GM06990 (cell line): Measurements from ENCODE around the gene CLUH.
A peak's percentile ranks its signal among the peaks of the same experiment; 100 is the strongest.

Source experiments
- DNase-seq: peaks from one replicate; pipeline ENCODE4 v3.0.0-alpha.2; 2011; ENCODE audit not compliant: insufficient read length; ENCODE audit errors: extremely low read depth
- H3K27me3 ChIP-seq: replicated peaks from 2 replicates; pipeline ENCODE4 v1.6.0; 2011; ENCODE audit warnings: low read length; ENCODE audit not compliant: control insufficient read depth, insufficient read depth
- H3K36me3 ChIP-seq: 2 replicates; pipeline ENCODE4 v1.5.1; 2011; ENCODE audit warnings: low read length; ENCODE audit not compliant: control insufficient read depth, insufficient read depth
- H3K4me3 ChIP-seq: replicated peaks from 2 replicates; pipeline ENCODE4 v1.5.1; 2011; ENCODE audit warnings: low read depth, mild to moderate bottlenecking, control low read depth, low read length
- TF ChIP-seq, protein P1 (sequence below): IDR thresholded peaks from 2 replicates; pipeline ENCODE4 v1.5.1; 2011; ENCODE audit warnings: low read length, control low read depth, mild to moderate bottlenecking, inconsistent platforms; ENCODE audit not compliant: insufficient read depth, poor library complexity, severe bottlenecking

The CLUH gene

DNA sequence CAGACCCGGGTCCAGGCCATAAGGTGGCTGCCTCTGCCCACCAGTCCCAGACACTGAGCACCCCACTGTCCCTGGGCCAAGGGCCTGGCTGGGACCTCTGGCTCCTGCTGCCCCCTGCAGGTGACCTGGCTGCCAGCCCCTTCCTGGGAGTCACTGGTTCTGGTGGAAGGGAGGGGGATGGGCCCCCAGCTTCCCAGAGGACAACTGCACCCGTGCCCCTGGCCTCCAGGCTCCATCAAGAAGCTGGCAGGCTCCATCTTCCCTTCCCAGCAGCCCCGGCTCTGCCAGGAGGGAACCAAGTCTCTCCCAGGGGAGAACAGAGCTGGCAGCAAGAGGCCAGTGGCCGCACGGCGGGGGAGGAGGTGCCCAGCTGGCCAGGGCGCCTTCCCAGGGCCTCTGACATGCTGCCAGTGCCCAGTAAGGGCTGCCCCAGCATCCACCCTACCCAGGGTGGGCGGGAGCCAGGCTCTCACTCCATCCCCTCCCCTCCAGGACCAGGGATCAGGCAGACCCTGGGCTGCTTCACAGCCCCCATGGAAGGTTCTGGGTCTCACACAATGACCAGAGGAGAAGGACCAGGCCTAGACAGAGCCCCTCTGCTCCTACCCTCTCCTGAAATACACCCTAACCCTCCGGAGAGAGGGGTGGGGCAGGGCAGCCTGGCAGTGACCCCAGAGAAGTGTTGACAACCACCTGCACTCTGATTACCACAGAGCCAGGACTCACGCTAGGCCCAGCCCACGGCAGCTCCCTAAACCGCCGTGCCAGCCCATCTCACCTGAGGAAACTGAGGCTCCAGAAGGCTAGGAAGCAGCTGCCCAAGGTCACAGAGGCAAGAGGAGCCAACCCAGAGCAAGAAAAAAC lies 3.6 kb downstream of the CLUH start:
- no peak for DNase-seq
- Histone ChIP-seq H3K36me3 (peaks cover 20% of the 10 kb centered on the region), H3K4me3 (no peak overlapping the region; the same call in 1 of the 2 replicates), H3K27me3 (no peaks in the 10 kb centered on the region)
- TF ChIP-seq, protein P1, sequence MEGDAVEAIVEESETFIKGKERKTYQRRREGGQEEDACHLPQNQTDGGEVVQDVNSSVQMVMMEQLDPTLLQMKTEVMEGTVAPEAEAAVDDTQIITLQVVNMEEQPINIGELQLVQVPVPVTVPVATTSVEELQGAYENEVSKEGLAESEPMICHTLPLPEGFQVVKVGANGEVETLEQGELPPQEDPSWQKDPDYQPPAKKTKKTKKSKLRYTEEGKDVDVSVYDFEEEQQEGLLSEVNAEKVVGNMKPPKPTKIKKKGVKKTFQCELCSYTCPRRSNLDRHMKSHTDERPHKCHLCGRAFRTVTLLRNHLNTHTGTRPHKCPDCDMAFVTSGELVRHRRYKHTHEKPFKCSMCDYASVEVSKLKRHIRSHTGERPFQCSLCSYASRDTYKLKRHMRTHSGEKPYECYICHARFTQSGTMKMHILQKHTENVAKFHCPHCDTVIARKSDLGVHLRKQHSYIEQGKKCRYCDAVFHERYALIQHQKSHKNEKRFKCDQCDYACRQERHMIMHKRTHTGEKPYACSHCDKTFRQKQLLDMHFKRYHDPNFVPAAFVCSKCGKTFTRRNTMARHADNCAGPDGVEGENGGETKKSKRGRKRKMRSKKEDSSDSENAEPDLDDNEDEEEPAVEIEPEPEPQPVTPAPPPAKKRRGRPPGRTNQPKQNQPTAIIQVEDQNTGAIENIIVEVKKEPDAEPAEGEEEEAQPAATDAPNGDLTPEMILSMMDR = peak; percentile 53

DNA sequence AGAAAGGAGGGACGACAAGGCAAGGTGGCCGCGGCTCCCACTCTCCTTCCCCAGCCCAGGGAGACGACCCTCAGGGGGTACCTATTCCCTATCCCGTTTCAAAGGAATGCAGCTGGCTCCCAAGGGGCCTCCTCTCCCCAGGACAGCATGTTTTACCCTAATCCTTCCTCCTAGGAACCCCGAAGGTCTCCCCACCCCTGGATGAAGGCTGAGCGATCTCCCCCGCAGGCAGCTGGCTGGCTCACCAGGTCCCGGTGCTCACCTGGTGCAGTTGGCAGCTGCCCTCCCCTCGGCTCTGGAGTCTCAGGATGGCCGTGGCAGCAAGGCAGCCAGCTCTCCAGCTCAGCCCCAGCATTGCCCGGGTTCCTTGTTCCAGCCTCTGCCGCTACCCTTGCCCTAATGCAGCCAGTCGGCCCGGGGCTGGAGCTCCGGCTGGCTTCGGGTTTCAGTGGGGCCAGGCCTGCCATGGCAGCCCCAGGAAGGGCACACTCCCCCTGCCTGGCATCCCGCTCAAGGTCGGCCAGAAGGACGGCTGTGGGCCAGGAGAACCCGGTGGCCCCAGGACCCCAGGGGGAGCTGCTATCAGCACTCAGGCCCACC lies 4.6 kb downstream of the CLUH start:
- DNase-seq = no peak
- TF ChIP-seq, protein P1 = no peak
- Histone ChIP-seq H3K4me3 (no peak overlapping the region), H3K36me3 (peaks cover 26% of the 10 kb centered on the region), H3K27me3 (no peaks in the 10 kb centered on the region)

DNA sequence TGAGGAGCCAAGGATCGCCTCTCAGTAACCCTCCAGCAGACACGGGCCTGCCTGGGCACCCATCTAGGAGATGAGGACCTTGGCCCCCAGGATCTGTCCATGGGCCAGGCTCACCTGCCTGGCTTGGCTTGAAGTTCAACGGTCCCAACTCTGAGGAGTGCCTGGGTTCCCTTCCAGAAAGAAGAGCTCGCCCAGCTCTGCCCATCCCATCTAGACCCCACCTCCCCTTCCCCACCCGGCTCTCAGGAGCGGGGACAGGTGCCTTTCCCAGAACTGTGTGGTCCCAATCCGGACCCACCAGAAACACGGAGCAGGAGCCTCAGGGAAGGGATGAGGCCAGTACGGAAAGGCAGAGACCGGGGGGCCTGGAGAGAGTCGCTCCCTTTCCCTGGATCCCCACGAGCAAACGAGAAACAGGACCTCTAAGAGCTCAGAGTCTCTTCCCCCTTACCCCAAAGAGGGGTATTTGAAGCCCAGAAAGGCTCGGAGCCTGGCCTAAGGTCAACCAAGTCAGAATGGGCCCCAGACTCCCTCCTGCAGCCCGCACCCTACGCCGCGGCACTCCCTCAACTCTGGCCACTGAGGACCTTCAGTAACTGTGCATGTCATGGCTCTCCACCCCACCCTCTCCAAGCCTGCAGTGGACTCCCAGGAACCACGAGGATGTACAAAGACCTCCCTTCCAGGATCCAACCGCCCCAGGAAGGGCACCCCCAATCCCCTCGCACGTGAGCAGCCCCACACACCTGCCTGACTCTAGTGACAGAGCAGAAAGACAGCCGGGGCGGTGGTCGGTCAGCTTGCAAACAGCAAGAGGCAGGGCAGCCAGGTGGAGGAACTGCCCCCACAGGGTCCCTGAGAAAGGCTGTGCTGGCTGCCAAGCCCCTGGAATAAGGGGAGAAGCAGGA lies 5.4 kb downstream of the CLUH start:
- no peaks in the 10 kb centered on the region for H3K27me3 ChIP-seq
- H3K36me3 ChIP-seq = peaks cover 31% of the 10 kb centered on the region
- H3K4me3 ChIP-seq = no peak overlapping the region
- TF ChIP-seq, protein P1 = no peak
- no peak for DNase-seq

DNA sequence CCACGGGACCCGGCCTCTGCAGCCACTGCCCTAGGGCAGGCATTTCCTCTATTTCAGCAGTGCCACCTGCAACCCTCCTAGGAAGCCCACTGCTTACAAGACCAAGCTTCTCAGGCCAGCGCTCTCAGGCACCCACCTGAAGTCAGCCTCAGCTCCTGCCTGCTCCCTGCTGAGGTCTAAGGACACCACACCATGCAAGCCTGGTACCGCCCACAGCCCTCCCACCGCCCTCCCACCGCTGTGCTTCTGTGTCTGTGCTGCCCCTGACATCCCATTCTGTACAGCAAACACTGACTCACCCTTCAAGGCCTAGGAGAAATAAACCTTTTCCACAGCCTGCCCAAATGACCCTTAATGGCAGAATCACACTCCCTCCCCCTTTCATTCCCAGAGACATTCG lies 6.3 kb downstream of the CLUH start:
- TF ChIP-seq, protein P1 = no peak
- Histone ChIP-seq H3K36me3 (peaks cover 38% of the 10 kb centered on the region), H3K4me3 (no peak overlapping the region), H3K27me3 (no peaks in the 10 kb centered on the region)
- no peak for DNase-seq

DNA sequence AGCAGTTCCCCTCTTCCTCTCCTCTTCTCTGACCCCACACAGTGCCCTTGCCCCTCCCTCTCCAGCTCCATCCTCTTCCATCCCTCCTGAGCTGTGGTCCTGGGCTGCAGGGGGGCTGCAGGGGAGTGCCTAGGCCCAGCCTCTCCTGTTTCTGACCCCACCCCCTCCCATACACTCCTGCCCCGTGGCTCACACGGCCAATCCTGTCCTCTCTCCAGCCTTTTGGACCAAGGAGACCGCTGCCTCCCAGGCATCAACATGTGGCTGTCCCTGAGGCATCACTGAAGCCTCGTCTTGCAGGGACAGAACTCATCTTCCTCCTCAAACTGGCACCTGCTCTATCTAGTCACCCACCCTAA lies 6.7 kb downstream of the CLUH start:
- Histone ChIP-seq H3K27me3 (no peaks in the 10 kb centered on the region), H3K4me3 (no peak overlapping the region), H3K36me3 (peaks cover 41% of the 10 kb centered on the region)
- TF ChIP-seq, protein P1 = no peak
- no peak for DNase-seq
